DMS114 treated with DMSO at 0.1 percent for 48 hours (cell line): ENCODE data around the gene MAPK8IP1.

Source experiments
- DNase-seq: peaks from one replicate; lab custom pipeline; 2025; ENCODE audit not compliant: unreplicated experiment; lab: John Stamatoyannopoulos, UW

Gene MAPK8IP1

DNA sequence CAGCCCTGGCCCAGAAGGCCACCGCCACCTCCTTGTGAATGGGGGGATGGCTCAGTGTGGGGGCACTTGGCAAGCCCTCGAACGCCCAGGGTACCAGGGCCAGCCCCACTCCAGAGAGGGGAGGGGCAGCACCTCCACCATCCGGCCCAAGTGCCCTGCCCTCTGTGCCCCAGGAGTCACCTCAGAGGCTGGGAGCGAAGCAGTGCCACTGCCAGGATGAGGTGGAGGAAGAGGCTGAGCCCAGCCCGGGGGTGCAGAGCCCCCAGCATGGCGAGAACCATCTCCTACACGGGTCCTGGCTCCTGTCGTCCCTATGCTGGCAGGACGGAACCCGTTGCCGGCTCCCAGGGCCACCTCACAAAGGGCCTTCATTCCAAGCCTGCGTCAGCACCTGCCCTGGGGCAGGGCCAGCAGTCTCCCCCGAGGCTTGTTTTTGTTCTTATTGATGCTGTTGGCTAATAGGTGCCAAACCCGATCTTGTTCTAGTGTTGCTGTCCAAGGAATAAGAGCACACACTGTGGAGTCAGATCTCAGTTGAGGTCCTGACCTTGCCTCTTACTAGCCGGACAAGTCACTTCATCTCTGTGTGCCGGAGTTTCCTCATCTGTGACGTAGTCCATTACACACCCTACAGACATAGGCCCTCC is 21.6 kb downstream of the MAPK8IP1 start, which contains the start of gene FREY1:
Gene FREY1, minus strand, starts transcription at position 307 of the 647 bp plus-strand sequence. Its CDS starts 26 bp downstream, at position 281.
- no peak for DNase-seq

DNA sequence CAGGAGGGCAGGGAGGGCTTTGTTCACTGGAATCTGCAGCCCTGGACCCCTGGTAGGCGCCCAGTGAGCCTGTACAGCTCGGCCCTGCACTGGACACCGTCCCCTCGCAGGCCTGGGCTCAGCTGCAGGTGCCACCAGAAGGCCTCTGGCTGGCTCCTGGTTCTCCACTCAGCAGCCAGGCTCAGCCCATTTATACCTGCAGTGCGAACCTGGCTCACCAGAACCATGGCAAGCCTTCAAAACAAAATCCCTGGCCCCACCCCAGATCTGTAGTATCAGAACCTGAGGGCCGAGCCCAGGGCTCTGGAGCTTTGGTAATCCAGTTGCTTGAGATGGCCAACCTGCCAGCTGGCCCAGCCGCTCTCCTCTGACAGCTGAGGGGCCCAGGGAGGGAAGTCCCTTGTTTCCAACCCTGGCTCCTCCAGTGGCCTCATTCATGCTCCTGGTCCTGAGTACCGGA is 22.5 kb downstream of the MAPK8IP1 start:
- DNase-seq, result no peak

DNA sequence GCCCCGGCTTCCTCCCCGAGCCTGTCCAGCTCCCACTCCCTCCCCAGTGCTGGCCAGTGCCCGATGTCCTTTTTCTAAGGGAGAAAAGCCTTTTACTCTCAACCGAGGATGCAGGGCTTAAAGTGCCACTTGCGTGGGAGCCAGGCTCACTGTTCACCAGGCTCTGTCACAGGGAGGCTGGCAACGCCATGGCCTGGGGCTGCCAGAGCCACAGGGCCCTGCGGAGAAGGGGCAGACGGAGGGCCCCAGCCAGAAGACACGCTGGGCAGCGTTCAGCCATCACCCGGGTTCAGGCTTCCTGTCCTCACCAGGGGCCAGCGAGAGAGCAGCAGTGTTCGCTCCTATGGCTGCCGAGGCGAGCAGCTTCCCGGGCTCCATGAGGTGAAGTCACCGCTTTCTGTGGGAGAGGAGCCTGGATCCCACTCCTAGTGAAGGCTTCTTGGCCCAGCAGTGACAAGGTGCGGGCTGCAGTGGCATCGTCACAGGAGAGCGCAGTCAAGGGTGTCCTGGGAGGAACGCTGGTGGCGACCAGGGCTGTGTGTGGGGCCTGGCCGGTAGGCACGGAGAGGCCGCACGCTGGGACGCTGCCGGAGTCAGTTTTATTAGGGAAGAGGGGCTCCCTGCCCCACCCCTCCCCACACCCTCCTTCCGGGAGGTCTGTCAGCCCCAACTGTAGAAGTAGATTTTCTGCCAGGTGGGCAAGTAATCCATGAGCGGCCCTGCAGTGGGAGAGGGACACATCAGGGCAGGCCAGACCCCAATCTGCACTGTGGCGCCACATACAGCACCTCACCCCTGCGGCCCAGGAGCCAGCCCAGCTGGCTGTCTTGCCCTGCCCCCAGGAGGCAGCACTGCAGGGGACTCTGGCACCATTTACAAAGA is 24.4 kb downstream of the MAPK8IP1 start:
- no peak for DNase-seq

DNA sequence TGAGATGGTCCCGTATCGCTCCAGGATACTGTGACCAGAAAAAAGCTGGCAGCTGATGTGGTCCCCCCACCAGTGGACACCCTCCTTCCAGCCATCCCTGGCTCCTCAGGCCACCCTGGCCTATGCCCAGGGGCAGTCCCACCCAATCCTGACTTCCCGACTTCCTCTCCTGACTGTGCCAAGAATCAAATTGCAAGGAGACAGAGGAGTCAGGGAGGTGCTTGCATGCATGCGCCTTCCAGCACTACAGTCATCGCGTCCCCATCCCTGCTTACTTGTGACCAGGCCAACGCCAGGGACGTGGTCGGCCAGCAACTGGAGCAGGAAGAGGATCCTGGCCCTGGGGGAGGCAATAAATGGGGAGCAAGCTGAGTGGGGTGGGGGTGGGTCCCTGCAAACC is 25.2 kb downstream of the MAPK8IP1 start:
- DNase-seq, result no peak

DNA sequence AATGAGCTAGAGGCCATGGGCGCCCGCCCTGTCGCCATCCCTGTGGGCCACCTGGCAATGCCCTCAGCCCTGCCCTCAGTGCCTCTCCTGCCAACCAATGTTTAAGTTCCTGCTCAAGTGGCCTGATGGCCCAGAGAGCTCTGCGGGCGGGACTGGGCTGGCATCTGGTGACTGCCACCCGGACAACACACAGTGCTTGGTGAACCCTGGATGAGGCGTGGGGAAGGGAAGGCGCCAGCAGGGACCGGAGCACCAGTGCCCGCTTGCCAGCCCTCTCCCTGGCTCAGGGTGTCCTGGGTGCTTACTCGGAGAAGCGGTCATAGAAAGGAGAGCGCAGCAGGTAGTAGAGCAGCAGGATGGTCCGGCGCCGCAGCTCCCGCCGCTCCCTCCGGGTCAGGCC is 28.1 kb downstream of the MAPK8IP1 start:
- no peak for DNase-seq

DNA sequence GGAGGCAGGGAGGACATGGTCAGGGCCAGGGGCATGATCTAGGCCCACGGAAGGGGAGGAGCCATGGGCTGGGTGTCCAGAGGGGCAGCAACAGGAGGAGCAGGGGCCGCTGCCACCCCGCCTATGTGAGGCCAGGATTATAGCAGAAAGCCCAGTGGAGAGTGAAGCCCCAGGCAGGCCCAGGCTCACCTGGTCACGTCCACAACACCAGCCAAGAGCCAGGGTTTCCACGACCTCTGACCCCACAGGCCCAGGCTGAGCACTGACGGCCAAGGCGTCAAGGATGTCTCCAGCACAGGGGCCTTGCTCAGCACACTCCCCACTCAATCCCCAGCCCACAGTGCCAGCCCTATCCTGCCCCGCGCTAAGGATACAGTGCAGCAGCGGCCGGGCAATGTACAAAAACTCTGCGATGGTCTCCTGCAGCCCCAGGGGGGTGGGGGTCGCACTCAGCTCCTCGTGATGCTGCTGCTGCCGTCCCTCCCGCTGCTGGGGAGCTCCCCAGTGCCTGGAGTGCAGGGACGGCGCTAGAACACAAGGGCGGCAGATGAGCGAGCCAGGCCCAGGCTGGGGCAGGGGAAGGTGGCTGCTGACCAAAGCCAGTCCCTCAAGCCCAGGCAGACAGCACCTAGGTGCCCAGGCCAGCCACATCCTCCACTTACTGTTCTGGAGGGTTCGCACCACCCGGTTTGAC is 28.6 kb downstream of the MAPK8IP1 start:
- no peak for DNase-seq

DNA sequence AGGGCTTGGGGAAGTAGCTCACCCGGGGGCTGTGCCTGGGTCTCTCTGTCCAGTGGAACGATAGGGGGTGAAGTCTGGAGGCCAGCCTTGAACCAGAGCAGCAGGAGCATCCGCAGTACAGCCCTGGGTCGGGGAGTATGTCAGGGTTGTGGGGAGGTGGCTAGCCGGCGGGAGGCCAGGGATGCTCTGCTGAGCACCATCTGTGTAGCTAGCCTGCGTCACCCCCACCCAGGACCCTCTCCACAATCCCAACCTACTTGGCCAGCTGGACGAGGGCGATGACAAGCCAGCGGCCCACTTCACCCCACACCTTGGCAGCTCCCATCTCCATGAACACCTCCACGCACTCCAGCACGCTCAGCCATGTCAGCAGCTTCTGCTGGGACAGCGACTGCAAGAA is 30.0 kb downstream of the MAPK8IP1 start:
- no peak for DNase-seq

DNA sequence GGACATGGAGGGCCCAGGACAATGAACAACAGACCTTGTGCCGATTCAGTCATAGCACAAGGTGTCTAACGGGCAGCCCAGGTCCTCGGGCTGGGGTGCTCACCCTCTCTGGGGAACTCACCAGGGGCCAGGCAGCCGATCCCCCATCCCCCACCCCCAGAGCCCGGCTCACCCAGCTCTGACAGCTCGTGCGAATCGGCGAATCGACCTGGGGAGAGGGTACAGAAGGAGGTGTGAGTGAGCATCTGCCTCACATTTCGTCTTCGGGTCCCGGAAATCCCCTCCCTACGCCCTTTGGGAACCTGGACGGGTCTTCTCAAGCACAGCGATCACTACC is 31.8 kb downstream of the MAPK8IP1 start:
- no peak for DNase-seq

DNA sequence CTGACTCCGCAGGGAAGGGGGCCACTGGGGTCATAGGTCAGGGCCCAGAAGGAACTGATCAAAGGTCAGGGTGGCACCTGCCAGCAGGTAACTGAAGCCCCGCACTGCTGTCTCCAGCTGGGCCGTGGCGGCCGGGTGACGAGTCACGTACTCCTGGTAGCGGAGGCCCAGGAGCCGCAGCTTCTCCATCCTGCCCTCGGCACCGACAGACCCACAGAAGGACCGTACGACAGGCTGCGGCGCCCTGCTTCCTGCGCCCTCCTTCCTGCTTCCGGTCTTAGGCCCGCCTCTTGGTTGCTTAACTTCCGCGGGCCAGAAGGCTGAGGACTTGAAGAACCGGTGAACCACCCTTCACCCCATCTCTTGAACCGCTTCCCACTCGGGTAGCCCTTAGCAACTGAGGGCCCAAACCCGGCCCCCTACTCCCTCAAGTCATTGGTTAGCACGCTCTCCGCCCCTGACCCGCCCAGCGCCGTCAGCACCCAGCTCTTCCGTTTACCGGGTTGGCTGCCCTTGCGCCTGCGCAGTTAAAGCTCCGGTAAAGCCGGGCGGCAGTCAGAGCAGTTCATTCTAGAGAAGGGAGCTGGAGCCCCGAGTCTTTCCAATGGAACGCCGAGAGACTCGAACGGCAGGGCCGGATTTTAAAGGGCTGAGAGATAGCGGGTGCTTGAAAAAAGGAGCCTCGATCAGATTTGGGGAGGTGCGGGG is 32.3 kb downstream of the MAPK8IP1 start, which contains the start of gene PEX16:
Gene PEX16, minus strand, starts transcription at position 255 of the 708 bp plus-strand sequence. Its CDS starts 66 bp downstream, at position 189.
- DNase-seq, result peak; percentile 92

DNA sequence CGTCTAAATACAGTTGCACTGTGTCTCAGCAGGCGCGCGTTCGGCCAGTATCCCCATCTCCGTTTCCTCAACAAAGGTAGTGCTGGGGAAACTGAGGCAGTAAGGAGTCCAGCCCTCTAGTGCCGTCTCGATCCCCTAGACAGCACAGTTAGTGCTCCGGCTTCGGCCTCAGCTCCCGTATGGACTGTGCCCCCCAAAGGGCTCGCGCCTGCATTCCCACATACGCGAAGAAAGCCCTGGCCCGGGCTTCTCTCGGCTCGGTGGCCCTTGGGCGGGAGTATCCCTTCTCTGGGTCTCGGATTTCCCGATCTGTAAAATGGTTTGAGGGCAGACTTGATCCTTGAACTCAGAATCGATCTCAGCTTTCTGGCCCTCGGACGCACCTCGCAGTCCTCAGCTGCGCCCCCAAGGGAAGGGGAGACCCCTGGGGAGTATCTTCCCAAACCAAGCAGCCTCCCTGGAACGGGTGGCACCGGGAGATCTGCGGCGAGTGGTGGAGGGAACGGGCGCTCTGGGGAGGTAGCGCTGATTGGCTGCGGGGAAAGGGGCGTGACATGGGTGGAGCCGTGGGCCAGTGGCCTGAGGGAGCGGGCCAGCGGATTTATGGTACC is 33.0 kb downstream of the MAPK8IP1 start:
- DNase-seq, result peak; percentile 76

DNA sequence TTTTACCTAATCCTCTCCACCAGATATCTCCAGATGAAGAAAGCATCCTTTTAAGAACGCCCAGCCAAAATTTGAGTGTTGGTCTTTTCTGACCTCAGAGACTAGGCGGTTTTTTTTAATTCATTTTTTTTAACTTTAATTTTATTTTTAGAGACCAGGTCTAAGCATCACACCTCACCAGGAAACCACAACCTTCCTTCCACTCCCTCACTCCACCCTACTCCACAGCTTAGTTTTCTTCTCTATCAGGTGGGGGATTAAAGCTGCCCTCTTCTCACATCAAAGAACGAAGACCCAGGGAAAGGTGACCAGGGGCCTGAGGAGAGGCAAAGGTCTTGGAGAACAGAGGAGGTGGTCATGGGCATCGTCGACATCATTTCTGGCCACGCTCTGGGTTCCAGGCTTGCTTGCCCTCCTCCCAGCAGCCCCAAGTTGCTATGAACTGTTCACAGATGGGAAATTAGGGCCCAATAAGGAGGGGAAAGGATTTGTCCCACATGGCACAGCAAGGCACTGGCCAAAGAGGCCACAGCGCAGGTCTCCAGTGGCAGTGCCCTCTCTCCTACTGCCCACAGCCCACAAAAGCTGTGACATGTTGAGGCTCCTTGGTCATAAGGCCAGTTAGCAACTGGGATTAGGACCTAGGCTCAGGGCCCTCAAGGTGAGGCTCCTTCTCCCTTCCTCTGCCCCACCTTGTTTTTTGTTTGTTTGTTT is 33.7 kb downstream of the MAPK8IP1 start:
- DNase-seq, result no peak

DNA sequence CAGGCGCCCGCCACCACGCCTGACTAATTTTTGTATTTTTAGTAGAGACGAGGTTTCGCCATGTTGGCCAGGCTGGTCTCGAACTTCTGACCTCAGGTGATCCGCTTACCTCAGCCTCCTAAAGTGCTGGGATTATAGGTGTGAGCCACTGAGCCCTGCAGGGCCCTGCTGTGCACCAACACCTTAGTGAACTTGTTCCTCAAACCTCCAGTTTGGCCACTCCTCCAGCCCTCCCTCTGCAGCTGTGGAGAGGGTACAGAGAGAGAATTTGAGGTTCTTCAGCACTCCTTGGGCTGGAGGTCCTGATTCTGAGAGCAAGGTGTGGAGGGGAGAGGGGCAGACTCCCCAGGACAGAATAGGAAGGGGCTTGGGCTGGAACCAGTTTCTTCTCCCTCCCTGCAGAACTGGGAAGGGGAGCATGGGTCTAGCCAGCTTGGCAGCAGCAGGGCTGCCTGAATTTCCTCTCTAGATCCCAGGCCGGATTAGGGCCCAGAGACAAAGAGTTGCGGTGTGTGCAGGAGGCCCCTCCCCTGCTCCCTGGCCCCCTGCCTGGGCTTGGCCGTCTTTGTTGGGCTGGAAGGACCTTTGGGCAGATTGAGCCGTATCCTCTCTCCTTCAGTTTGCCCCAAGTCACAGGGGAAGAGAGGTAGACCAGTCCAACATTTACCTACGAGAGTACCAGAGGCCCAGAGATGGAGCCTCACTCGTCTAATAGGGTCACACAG is 34.5 kb downstream of the MAPK8IP1 start:
- DNase-seq, result no peak

DNA sequence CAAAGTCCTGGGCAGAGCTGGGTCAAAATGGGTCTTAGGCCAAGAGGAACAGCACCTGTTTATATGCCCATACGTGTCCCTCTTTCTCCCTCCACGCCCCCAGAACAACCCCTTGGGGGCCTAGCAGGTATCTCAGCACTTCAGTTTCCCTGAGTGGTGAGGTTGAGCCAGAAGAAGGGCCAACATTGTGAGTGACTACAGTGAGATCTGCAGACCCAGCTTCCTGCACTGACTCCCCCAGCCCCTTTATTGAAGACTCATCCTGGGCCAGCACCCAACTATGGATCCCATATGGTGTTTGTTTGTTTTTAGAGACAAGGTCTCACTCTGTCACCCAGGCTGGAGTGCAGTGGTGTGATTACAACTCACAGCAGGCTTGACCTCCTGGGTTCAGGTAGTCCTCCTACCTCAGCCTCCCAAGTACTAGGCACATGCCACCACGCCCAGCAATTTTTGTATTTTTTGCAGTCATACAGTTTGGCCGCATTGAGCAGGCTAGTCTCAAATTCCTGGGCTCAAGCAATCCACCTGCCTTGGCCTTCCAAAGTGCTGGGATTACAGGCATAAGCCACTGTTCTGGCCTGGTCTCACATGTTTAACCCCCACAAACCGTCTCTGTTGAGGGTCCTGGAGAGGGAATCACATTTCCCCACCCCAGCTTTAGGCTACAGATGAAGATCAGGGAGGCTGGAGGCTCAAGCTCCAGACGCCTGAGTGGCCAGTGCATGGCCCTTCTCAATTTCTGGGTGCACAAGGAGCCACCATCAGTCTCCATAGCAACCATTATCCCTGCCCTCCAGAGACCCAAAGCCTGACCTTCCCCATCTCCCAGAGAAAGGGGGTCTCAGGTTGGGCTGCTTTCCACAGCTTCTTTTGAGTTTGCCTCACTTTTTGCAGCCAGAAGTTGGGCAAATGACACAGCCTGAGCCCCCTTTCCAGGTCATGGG is 35.4 kb downstream of the MAPK8IP1 start:
- no peak for DNase-seq

DNA sequence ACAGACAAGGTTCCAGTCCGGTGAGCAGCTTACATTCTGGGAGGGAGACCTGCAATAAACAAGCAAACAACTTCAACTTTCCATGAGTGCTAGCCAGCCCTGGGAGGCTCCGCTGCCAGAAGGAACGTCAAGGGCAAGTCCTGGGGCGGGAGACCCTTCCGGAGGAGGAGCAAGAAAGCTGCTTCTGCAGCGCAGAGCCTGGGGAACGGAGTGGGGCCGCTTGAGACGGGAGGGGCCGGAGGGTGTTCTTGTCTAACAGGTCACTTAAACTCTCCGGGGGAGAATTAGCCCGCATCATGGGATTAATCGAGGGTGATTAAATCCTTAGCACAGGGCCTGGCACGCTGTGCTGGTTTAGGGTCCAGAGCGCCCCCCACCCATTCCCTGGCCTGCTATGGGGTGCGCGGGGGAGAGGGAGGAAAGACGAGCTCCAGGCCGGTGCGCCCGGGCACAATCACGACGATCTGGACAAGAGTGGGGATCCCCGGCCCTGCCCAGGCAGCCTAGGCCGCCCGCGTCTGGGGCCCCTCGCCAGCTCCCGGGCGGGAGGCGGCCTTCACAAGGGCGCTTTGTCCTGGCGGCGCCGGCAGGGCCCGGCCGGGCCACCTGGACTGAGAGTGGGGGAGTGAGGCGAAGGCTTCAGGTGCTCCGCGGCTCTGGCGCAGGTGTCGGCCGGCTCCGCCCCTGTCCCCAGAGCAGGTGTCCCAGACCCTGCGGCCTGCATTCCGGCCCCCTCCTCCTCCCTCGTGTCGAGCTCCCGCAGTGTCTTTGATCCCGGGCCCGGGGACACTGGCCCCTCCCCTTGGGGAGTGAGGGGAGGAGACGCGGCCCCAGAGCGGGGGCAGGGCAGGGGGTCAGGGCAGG is 36.3 kb downstream of the MAPK8IP1 start:
- no peak for DNase-seq

DNA sequence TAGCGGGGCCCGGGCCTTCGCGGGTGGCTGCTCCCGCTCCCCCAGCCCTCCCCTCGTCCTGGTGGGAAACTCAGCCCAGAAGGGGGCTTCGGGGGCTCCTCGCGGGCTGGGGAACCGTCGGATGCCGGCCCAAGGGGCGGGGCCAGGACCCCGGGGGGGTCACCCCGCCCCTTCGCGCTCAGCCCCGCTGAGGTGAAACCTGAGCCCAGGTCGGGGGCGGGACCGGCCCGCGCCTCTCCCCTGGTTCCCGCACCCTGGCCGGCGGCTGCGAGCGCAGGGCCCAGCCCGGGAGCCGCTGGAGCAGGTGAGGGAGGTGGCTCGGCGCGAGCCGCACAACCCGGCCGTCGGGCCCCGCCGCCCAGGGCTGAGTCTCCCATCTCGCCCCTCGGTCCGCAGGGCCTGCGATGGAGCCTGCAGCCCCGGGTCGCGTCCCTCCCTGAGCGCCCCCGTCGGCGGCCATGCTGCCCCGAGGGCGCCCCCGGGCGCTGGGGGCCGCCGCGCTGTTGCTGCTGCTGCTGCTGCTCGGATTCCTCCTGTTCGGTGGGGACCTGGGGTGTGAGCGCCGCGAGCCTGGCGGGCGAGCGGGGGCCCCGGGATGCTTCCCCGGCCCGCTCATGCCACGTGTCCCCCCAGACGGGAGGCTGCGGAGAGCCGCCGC is 37.1 kb downstream of the MAPK8IP1 start, which contains the start of gene LARGE2:
Gene LARGE2, plus strand, starts transcription at position 232 of the 658 bp plus-strand sequence. Its CDS starts 227 bp downstream, at position 459.
- no peak for DNase-seq
